PC-3 (cell line): ENCODE data around the gene ZNF611. TPM values are rescaled to one million over a fixed set of nuclear protein-coding genes. Genes with fewer than 3 reads are reported as not detected.
"Not testable (repeated sequence)": the region's sequence is repeated elsewhere in the genome, so short reads cannot be mapped to it uniquely, and the experiment has no call there.

ENCODE experiments used
- ATAC-seq: fragments of 200-7000 bp; cut with Tn5 transposase; 2 replicates; pipeline ENCODE4 v1.9.1; 2020; ENCODE audit warnings: mild to moderate bottlenecking, moderate library complexity
- BruUV-seq: library from RNA; stranded (reverse); fragments of 400-500 nt; replicated peaks from 2 replicates; lab custom pipeline; 2021; lab: Mats Ljungman, UMichigan
- CTCF ChIA-PET: fragments of 300-600 bp; sonication (Branson Sonifier 250); formaldehyde crosslinking; loops from one replicate; lab custom pipeline; 2022; ENCODE audit warnings: antibody characterized with exemption; lab: Charles Lee
- POLR2A ChIA-PET: fragments of 300-600 bp; sonication (Branson Sonifier 250); formaldehyde crosslinking; loops from one replicate; lab custom pipeline; 2022; ENCODE audit warnings: antibody characterized with exemption; ENCODE audit not compliant: unreplicated experiment; lab: Charles Lee
- DNase-seq: peaks from one replicate; pipeline ENCODE4 v3.0.0-alpha.2; 2015
- H2AFZ ChIP-seq: fragments of 300-600 bp; sonication (generic); 2 replicates; pipeline ENCODE4 v1.6.0; 2016; ENCODE audit warnings: antibody characterized with exemption, low read length
- H3F3A ChIP-seq: fragments of 300-600 bp; sonication (generic); one replicate; pipeline ENCODE4 v1.6.0; 2017; ENCODE audit warnings: antibody characterized with exemption, low read length, control low read depth, mild to moderate bottlenecking; ENCODE audit not compliant: unreplicated experiment
- H3K27ac ChIP-seq: fragments of 300-600 bp; sonication (generic); 2 replicates; pipeline ENCODE4 v1.5.1; 2016; ENCODE audit warnings: mild to moderate bottlenecking, low read length
- H3K27me3 ChIP-seq: fragments of 300-600 bp; sonication (generic); 2 replicates; pipeline ENCODE4 v1.6.1; 2016; ENCODE audit warnings: low read length, mixed read lengths
- H3K36me3 ChIP-seq: fragments of 300-600 bp; sonication (generic); 2 replicates; pipeline ENCODE4 v1.6.1; 2016; ENCODE audit warnings: low read depth, mixed run types, low read length, mixed read lengths
- H3K4me1 ChIP-seq: fragments of 300-600 bp; sonication (generic); 2 replicates; pipeline ENCODE4 v1.5.1; 2016; ENCODE audit warnings: low read length; ENCODE audit not compliant: insufficient read depth
- H3K4me2 ChIP-seq: fragments of 300-600 bp; sonication (generic); 2 replicates; pipeline ENCODE4 v1.6.0; 2016; ENCODE audit warnings: low read length
- H3K4me3 ChIP-seq: fragments of 300-600 bp; sonication (generic); 2 replicates; pipeline ENCODE4 v1.5.1; 2016; ENCODE audit warnings: mild to moderate bottlenecking, low read length, mixed read lengths
- H3K79me2 ChIP-seq: fragments of 300-600 bp; sonication (generic); 2 replicates; pipeline ENCODE4 v1.6.1; 2017; ENCODE audit warnings: low read length, mixed read lengths
- H3K9ac ChIP-seq: fragments of 300-600 bp; sonication (generic); 2 replicates; pipeline ENCODE4 v1.6.0; 2016; ENCODE audit warnings: mild to moderate bottlenecking, low read length
- H3K9me2 ChIP-seq: fragments of 300-600 bp; sonication (generic); replicated peaks from 2 replicates; pipeline ENCODE4 v1.6.1; 2016; ENCODE audit warnings: mixed run types, low read length, mixed read lengths
- H3K9me3 ChIP-seq: fragments of 300-600 bp; sonication (generic); 2 replicates; pipeline ENCODE4 v1.6.1; 2016; ENCODE audit warnings: low read length, mixed read lengths
- H4K20me1 ChIP-seq: fragments of 300-600 bp; sonication (generic); 2 replicates; pipeline ENCODE4 v1.6.1; 2016; ENCODE audit warnings: low read length, mixed read lengths
- EZH2 ChIP-seq: fragments of 300-600 bp; sonication (generic); IDR thresholded peaks from one replicate; pipeline ENCODE4 v1.6.1; 2017; ENCODE audit warnings: antibody characterized with exemption, mild to moderate bottlenecking, low read length; ENCODE audit not compliant: unreplicated experiment
- EZH2phosphoT487 ChIP-seq: fragments of 300-600 bp; sonication (generic); IDR thresholded peaks from 2 replicates; pipeline ENCODE4 v1.6.1; 2018; ENCODE audit warnings: mild to moderate bottlenecking, antibody characterized with exemption, low read length, borderline replicate concordance
- intact Hi-C: fragments of 100-400 bp; cut with micrococcal nuclease; formaldehyde crosslinking; loops from 2 replicates; pipeline ENCODE4 v1.9.0; 2023
- total RNA-seq: library from RNA; depleted of rRNA; stranded (reverse); fragments of >200 nt; gene quantifications from 2 replicates; pipeline ENCODE4 v1.2.3, GENCODE V29; 2014
- TF ChIP-seq, protein P1 (sequence below): fragments of 300-600 bp; sonication (generic); conservative IDR thresholded peaks from 2 replicates; pipeline ENCODE4 v1.5.1; 2017; ENCODE audit warnings: antibody characterized with exemption, low read depth, mild to moderate bottlenecking, low read length

The ZNF611 gene
- total RNA-seq, 1 experiment from 2014 or later: 8.4 TPM

DNA sequence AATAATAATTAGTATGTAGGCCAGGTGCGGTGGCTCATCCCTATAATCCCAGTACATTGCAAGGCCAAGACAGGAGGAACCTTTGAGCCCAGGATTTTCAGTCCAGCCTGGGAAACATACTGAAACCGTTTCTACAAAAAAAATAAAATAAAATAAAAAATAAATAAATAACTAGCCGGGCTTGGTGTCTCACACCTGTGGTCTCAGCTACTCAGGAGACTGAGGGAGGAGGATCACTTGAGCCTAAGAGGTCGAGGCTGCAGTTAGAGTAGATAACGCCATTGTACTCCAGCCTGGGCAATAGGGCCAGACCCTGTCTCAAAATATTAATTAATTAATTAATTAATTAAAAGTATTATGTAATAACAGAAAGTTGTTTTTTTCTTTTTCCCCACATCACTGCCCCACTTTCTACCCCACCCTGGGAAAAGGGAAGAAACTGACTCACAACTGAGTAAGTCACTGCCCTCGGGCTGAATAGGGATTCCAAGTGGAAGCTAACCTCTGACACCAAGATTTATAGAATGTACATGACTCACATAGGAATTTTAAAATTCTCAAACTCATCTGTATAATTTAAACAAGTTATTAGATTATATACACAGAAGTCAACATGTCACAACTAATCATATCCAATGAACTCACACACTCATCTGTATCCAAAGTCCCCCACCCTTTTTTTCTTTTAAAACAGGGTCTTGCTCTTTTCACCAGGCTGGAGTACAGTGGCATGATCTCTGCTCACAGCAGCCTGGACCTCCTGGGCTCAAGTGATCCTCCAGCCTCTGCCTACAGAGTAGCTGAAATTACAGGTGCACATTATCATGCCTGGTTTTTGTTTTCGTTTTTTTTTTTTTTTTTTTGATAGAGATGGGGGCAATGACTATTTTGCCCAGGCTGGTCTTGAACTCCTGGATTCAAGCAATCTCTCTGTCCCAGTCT lies 12.5 kb downstream of the ZNF611 start:
- DNase-seq (peak; percentile 99), ATAC-seq (peak; percentile 93)
- no peaks in the 10 kb centered on the region for H4K20me1 ChIP-seq
- no peak overlapping the region; the same call in 1 of the 2 replicates for H3K4me3 ChIP-seq
- peak overlapping the region; percentile 55 for H3K9ac ChIP-seq
- H3K4me1 ChIP-seq: peaks cover 21% of the 10 kb centered on the region
- no peaks in the 10 kb centered on the region for H3K9me2 ChIP-seq
- TF ChIP-seq EZH2 (no peak), EZH2phosphoT487 (no peak)
- TF ChIP-seq, protein P1, sequence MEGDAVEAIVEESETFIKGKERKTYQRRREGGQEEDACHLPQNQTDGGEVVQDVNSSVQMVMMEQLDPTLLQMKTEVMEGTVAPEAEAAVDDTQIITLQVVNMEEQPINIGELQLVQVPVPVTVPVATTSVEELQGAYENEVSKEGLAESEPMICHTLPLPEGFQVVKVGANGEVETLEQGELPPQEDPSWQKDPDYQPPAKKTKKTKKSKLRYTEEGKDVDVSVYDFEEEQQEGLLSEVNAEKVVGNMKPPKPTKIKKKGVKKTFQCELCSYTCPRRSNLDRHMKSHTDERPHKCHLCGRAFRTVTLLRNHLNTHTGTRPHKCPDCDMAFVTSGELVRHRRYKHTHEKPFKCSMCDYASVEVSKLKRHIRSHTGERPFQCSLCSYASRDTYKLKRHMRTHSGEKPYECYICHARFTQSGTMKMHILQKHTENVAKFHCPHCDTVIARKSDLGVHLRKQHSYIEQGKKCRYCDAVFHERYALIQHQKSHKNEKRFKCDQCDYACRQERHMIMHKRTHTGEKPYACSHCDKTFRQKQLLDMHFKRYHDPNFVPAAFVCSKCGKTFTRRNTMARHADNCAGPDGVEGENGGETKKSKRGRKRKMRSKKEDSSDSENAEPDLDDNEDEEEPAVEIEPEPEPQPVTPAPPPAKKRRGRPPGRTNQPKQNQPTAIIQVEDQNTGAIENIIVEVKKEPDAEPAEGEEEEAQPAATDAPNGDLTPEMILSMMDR: no peak
- H3F3A ChIP-seq: no peaks in the 10 kb centered on the region
- H3K79me2 ChIP-seq: no peaks in the 10 kb centered on the region
- intact Hi-C loops: loop anchor here (5.0 to 10.0 kb wide), 2 partner anchors 48 to 85 kb away; partner anchors contain the start of gene ZNF83
- no peak overlapping the region for H2AFZ ChIP-seq
- H3K36me3 ChIP-seq: peaks cover 34% of the 10 kb centered on the region
- POLR2A ChIA-PET: no interaction called here
- no peaks in the 10 kb centered on the region for H3K9me3 ChIP-seq
- H3K27me3 ChIP-seq: no peaks in the 10 kb centered on the region
- peak overlapping the region; percentile 87 for H3K27ac ChIP-seq
- CTCF ChIA-PET: no interaction called here
- peak overlapping the region; percentile 72 for H3K4me2 ChIP-seq
- BruUV-seq: no TSS peak

DNA sequence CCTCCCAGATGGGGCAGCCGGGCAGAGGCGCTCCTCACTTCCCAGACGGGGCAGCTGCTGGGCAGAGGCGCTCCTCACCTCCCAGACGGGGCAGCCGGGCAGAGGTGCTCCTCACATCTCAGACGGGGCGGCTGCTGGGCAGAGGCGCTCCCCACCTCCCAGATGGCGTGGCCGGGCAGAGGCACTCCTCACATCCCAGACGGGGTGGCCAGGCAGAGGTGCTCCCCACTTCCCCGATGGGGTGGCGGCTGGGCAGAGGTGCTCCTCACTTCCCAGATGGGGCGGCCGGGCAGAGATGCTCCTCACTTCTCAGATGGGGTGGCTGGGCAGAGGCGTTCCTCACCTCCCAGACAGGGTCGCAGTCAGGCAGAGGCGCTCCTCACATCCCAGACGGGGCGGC lies 14.3 kb downstream of the ZNF611 start:
- Histone ChIP-seq H3K36me3 (peaks cover 24% of the 10 kb centered on the region), H3K4me1 (peaks cover 36% of the 10 kb centered on the region)
- H3K9me3 ChIP-seq, H3F3A ChIP-seq, ATAC-seq, H3K27ac ChIP-seq, H3K4me3 ChIP-seq, BruUV-seq, H3K4me2 ChIP-seq, POLR2A ChIA-PET, H3K9me2 ChIP-seq, H2AFZ ChIP-seq, H4K20me1 ChIP-seq, H3K9ac ChIP-seq, CTCF ChIA-PET, H3K27me3 ChIP-seq, H3K79me2 ChIP-seq, DNase-seq: not testable (repeated sequence)
- intact Hi-C loops: loop anchor here (5.0 to 10.0 kb wide), 2 partner anchors 46 to 83 kb away; partner anchors contain the start of gene ZNF83

DNA sequence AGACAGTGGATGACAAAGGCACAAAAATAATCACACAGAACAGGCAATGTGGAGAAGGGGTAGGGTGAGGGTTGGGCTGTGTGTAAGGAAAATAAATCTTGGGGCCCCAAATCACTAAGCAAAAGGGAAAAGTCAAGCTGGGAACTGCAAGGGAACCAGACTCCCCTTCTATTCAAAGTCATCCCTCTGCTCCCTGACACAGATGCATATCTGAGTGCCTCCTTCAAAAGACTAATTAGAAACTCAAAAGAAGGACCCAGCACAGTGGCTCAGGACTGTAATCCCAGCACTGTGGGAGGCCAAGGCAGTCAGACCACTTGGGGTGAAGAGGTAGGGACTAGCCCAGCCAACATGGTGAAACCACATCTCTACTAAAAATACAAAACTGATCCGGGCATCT lies 18.3 kb downstream of the ZNF611 start:
- Histone ChIP-seq H3K36me3 (peaks cover 48% of the 10 kb centered on the region), H3F3A (no peaks in the 10 kb centered on the region), H3K27me3 (no peaks in the 10 kb centered on the region), H4K20me1 (no peaks in the 10 kb centered on the region), H3K9me2 (no peaks in the 10 kb centered on the region), H2AFZ (no peak overlapping the region), H3K9ac (peak overlapping the region; percentile 48; the same call in 1 of the 2 replicates), H3K4me1 (peaks cover 23% of the 10 kb centered on the region), H3K9me3 (no peaks in the 10 kb centered on the region), H3K4me2 (0 out of 2 replicates have a peak overlapping the region, but pooled peaks have one; percentile 34), H3K27ac (peak overlapping the region; percentile 94), H3K79me2 (no peaks in the 10 kb centered on the region), H3K4me3 (no peak overlapping the region)
- intact Hi-C loops: no loop called here
- BruUV-seq: no TSS peak
- ATAC-seq (0 out of 2 replicates have a peak, but pooled peaks have one; percentile 9), DNase-seq (no peak)
- ChIA-PET POLR2A (no interaction called here), CTCF (no interaction called here)
- TF ChIP-seq EZH2 (no peak), EZH2phosphoT487 (no peak)
- TF ChIP-seq, protein P1: no peak

DNA sequence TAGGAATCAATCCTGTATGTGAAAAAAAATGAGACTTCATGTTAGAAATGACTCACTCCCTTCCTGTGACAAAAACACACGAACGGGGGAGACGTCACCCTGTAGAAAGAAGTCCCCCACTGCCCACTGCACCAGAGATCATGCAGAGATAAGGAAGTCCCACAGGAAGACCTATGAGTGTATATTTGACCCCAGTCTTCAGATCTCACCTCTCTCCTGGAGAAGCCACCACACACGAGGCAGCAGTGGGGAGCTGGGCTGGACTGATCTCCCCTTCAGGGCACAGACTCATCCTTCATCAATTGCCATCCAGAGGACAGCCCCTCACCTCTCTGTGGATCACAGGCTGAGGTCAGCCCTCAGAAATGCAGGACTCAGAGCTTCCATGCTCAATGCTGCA lies 18.9 kb downstream of the ZNF611 start:
- H3F3A ChIP-seq, H2AFZ ChIP-seq, H3K79me2 ChIP-seq, H3K9me3 ChIP-seq, CTCF ChIA-PET, intact Hi-C loops, H3K27me3 ChIP-seq, H4K20me1 ChIP-seq, H3K9me2 ChIP-seq, H3K4me3 ChIP-seq, BruUV-seq: not testable (repeated sequence)
- peak overlapping the region; percentile 67; the same call in 1 of the 2 replicates for H3K9ac ChIP-seq
- peaks cover 21% of the 10 kb centered on the region for H3K4me1 ChIP-seq
- H3K4me2 ChIP-seq: peak overlapping the region; percentile 66; the same call in 1 of the 2 replicates
- DNase-seq (peak; percentile 89), ATAC-seq (peak; percentile 87)
- POLR2A ChIA-PET: interaction anchor here (0.6 kb wide), 1 partner anchor 20 kb away, joined by 3 read pairs; no protein-coding TSS in a partner anchor
- peak overlapping the region; percentile 94 for H3K27ac ChIP-seq
- peaks cover 51% of the 10 kb centered on the region for H3K36me3 ChIP-seq
